ENCODE measurements around the gene DNAH7. TPM values are rescaled to one million over a fixed set of nuclear protein-coding genes. Genes with fewer than 3 reads are reported as not detected.
A peak's percentile ranks its signal among the peaks of the same experiment; 100 is the strongest.

DNAH7 gene
- total and polyA plus RNA-seq, 9 of the 15 experiments (the other 6 are each of a cell fraction or from before 2014, with no cell fraction given), result 0.03 to 0.42 (median 0.18) TPM

- 42% methylated on average over 6 of the region's 6 CpGs for WGBS (ENCODE audit: insufficient coverage, low coverage, missing lambda C conversion rate)
- intact Hi-C loops (cut with micrococcal nuclease), result no loop called here
- peaks cover under 1% of the 10 kb centered on the region; the same call in 1 of the 2 replicates for H3K9me3 ChIP-seq (replicated peaks; ENCODE audit: control insufficient read depth, insufficient read depth, low read depth, low read length)
- no peaks in the 10 kb centered on the region for H3K27me3 ChIP-seq (ENCODE audit: control insufficient read depth in 2 of 2, insufficient read depth in 2 of 2, low read length in 2 of 2)
- BruUV-seq (replicated peaks), result no TSS peak
- no peaks in the 10 kb centered on the region for H3K9me1 ChIP-seq (ENCODE audit: control insufficient read depth, insufficient read depth, low read length)
- no peak overlapping the region for H3K27ac ChIP-seq (ENCODE audit: extremely low read depth, low read depth, low read length)
- H2AFZ ChIP-seq (ENCODE audit: low read depth, low read length), result peak overlapping the region; percentile 72
- no peak overlapping the region for H3K4me3 ChIP-seq
- H4K20me1 ChIP-seq (replicated peaks; ENCODE audit: control insufficient read depth, insufficient read depth, low read length), result no peaks in the 10 kb centered on the region
- ATAC-seq, result no peak
- POLR2A ChIA-PET, result interaction anchor here (1.2 kb wide), 1 partner anchor 20 kb away, joined by 4 read pairs; no protein-coding TSS in a partner anchor
- H3K36me3 ChIP-seq (ENCODE audit: control insufficient read depth, insufficient read depth, low read length), result no peaks in the 10 kb centered on the region
- FAIRE-seq, result no peak
- H3K4me1 ChIP-seq (replicated peaks in 1 of 2; ENCODE audit: control insufficient read depth in 2 of 2, insufficient read depth in 2 of 2, low read length in 2 of 2), result peaks cover 0 to 22% of the 10 kb centered on the region in 2 experiments; a peak in 4 of 5 replicates
- CTCF ChIA-PET (ENCODE audit: low intra/inter-chr PET ratio), result no interaction called here
- no peaks in the 10 kb centered on the region for H3K79me2 ChIP-seq (ENCODE audit: control insufficient read depth, insufficient read depth, low read length)
- in situ Hi-C loops (cut with MboI), result no loop called here
- no peak overlapping the region; a peak in 1 of 4 replicates for H3K9ac ChIP-seq (ENCODE audit: insufficient read depth in 1 of 2, low read depth in 2 of 2, low read length in 2 of 2)
- DNase-seq (ENCODE audit: extremely low read depth in 1 of 4, low spot score in 3 of 4), result no peak
- no peak overlapping the region for H3K4me2 ChIP-seq (ENCODE audit: insufficient read depth, low read length)
- no peak for TF ChIP-seq KAT8 (IDR thresholded peaks at IDR 0.05; ENCODE audit: low read depth)
- TF ChIP-seq MBD2 (IDR thresholded peaks at IDR 0.05; ENCODE audit: borderline replicate concordance, low read depth), result no peak
- no peak for TF ChIP-seq RBM14 (IDR thresholded peaks at IDR 0.05; ENCODE audit: borderline replicate concordance, insufficient read depth, low read depth, low read length)
- TF ChIP-seq CHD4 (IDR thresholded peaks at IDR 0.05; ENCODE audit: insufficient read depth, insufficient replicate concordance, low read depth, low read length, poor library complexity, severe bottlenecking), result no peak
- TF ChIP-seq ZNF449 (CRISPR knock-in tag; IDR thresholded peaks at IDR 0.05), result no peak
- TF ChIP-seq NEUROD1 (IDR thresholded peaks at IDR 0.05; ENCODE audit: borderline replicate concordance, low read depth, low read length, partially characterized antibody), result no peak
- TF ChIP-seq TGIF2 (CRISPR knock-in tag; IDR thresholded peaks at IDR 0.05), result no peak
- TF ChIP-seq POLR2A (conservative IDR thresholded peaks at IDR 0.05), result no peak
- no peak for TF ChIP-seq ZBTB5 (IDR thresholded peaks at IDR 0.05)
- no peak for TF ChIP-seq ZBTB33 (CRISPR knock-in tag; IDR thresholded peaks at IDR 0.05)
- no peak for TF ChIP-seq NR0B1 (IDR thresholded peaks at IDR 0.05; ENCODE audit: partially characterized antibody)
- TF ChIP-seq ZNF778 (CRISPR knock-in tag; IDR thresholded peaks at IDR 0.05), result no peak
- TF ChIP-seq CGGBP1 (CRISPR knock-in tag; IDR thresholded peaks at IDR 0.05), result no peak
Observed at GRCh38 chr2:196097864-196098660, 29.4 kb upstream of the DNAH7 start.

All from K562 (cell line).